ENCODE data around the gene SPNS1. TPM values are rescaled to one million over a fixed set of nuclear protein-coding genes. Genes with fewer than 3 reads are reported as not detected.

The SPNS1 gene
- total RNA-seq, 3 donors from 2014 or later = 15.1 to 19.5 (median 17.8) TPM

GRCh38 chr16:28990375-28991040 is 15.9 kb downstream of the SPNS1 start:
- Histone ChIP-seq H3K9me3 (peaks cover 0 to 7% of the 10 kb centered on the region in 2 donors), H3K4me1 (no peaks in the 10 kb centered on the region), H3K4me3 (no peak overlapping the region), H3K27me3 (peaks cover 0 to 3% of the 10 kb centered on the region in 2 donors), H3K27ac (no peak overlapping the region), H3K36me3 (peaks cover 4% of the 10 kb centered on the region)
- no peak for TF ChIP-seq POLR2AphosphoS5 (IDR thresholded peaks at IDR 0.05)
- no peak for TF ChIP-seq POLR2A (IDR thresholded peaks at IDR 0.05)
- TF ChIP-seq CTCF (IDR thresholded peaks at IDR 0.05) = no peak
- no peak for DNase-seq (ENCODE audit: low spot score in 2 of 2)
- intact Hi-C loops (cut with DNase I; ENCODE audit: low total_unique reads) = no loop called here

GRCh38 chr16:28991687-28992086 is 17.1 kb downstream of the SPNS1 start:
- Histone ChIP-seq H3K27me3 (peaks cover 0 to 3% of the 10 kb centered on the region in 2 donors), H3K36me3 (peaks cover 4% of the 10 kb centered on the region), H3K27ac (no peak overlapping the region), H3K9me3 (peaks cover 0 to 3% of the 10 kb centered on the region in 2 donors), H3K4me3 (no peak overlapping the region), H3K4me1 (no peaks in the 10 kb centered on the region)
- TF ChIP-seq POLR2A (IDR thresholded peaks at IDR 0.05) (no peak), POLR2AphosphoS5 (IDR thresholded peaks at IDR 0.05) (no peak), CTCF (IDR thresholded peaks at IDR 0.05) (no peak)
- DNase-seq (ENCODE audit: low spot score in 2 of 2) = no peak
- intact Hi-C loops (cut with DNase I; ENCODE audit: low total_unique reads) = no loop called here

GRCh38 chr16:28992496-28992895 is 17.9 kb downstream of the SPNS1 start:
- Histone ChIP-seq H3K9me3 (no peaks in the 10 kb centered on the region), H3K4me1 (no peaks in the 10 kb centered on the region), H3K4me3 (no peak overlapping the region), H3K36me3 (no peaks in the 10 kb centered on the region), H3K27ac (no peak overlapping the region), H3K27me3 (peaks cover 0 to 3% of the 10 kb centered on the region in 2 donors)
- DNase-seq (ENCODE audit: low spot score in 2 of 2) = no peak
- intact Hi-C loops (cut with DNase I; ENCODE audit: low total_unique reads) = no loop called here
- TF ChIP-seq POLR2A (IDR thresholded peaks at IDR 0.05) (no peak), POLR2AphosphoS5 (IDR thresholded peaks at IDR 0.05) (no peak), CTCF (IDR thresholded peaks at IDR 0.05) (no peak)

- Histone ChIP-seq H3K4me3 (no peak overlapping the region), H3K27me3 (peaks cover 0 to 3% of the 10 kb centered on the region in 2 donors), H3K27ac (no peak overlapping the region), H3K4me1 (no peaks in the 10 kb centered on the region), H3K36me3 (no peaks in the 10 kb centered on the region), H3K9me3 (no peaks in the 10 kb centered on the region)
- TF ChIP-seq POLR2A (IDR thresholded peaks at IDR 0.05) = no peak
- intact Hi-C loops (cut with DNase I; ENCODE audit: low total_unique reads) = no loop called here
- DNase-seq (ENCODE audit: low spot score in 2 of 2) = no peak
Observed at GRCh38 chr16:28998837-28999236, 24.3 kb downstream of the SPNS1 start.

- no peak for TF ChIP-seq POLR2AphosphoS5 (IDR thresholded peaks at IDR 0.05)
- TF ChIP-seq CTCF (IDR thresholded peaks at IDR 0.05) = no peak
- no peak for TF ChIP-seq POLR2A (IDR thresholded peaks at IDR 0.05)
- no peaks in the 10 kb centered on the region for H3K4me1 ChIP-seq
- intact Hi-C loops (cut with DNase I; ENCODE audit: low total_unique reads) = no loop called here
Observed at GRCh38 chr16:28999577-28999976, 25.0 kb downstream of the SPNS1 start.

More at GRCh38 chr16:28999577-28999976, 25.0 kb downstream of the SPNS1 start:
- H3K9me3 ChIP-seq = no peaks in the 10 kb centered on the region
- H3K27ac ChIP-seq = no peak overlapping the region
- no peaks in the 10 kb centered on the region for H3K27me3 ChIP-seq
- DNase-seq (ENCODE audit: low spot score in 2 of 2) = no peak
- H3K4me3 ChIP-seq = no peak overlapping the region
- H3K36me3 ChIP-seq = no peaks in the 10 kb centered on the region
